Mononuclear cell (primary cell): ENCODE data around the gene SUN5. TPM values are rescaled to one million over a fixed set of nuclear protein-coding genes. Genes with fewer than 3 reads are reported as not detected.

Experiments
- H3K27me3 ChIP-seq: 2 replicates; pipeline ENCODE4 v1.6.0; 2011; ENCODE audit warnings: low read length, control low read depth; ENCODE audit not compliant: insufficient read depth
- H3K4me1 ChIP-seq: 2 replicates; pipeline ENCODE4 v1.5.1; 2011; ENCODE audit warnings: mild to moderate bottlenecking, low read length, control low read depth; ENCODE audit not compliant: insufficient read depth
- H3K4me3 ChIP-seq: 2 replicates; pipeline ENCODE4 v1.5.1; 2011; ENCODE audit warnings: mild to moderate bottlenecking, low read length, moderate library complexity
- H3K9me3 ChIP-seq: 2 replicates; pipeline ENCODE4 v1.5.1; 2011; ENCODE audit warnings: low read depth, mild to moderate bottlenecking, control low read depth, low read length
- total RNA-seq: library from RNA; depleted of rRNA; stranded (reverse); fragments of >200 nt; gene quantifications from one replicate; pipeline ENCODE4 v1.2.3, GENCODE V29; 2012

SUN5 gene
- total RNA-seq, 1 donor, result not detected

DNA sequence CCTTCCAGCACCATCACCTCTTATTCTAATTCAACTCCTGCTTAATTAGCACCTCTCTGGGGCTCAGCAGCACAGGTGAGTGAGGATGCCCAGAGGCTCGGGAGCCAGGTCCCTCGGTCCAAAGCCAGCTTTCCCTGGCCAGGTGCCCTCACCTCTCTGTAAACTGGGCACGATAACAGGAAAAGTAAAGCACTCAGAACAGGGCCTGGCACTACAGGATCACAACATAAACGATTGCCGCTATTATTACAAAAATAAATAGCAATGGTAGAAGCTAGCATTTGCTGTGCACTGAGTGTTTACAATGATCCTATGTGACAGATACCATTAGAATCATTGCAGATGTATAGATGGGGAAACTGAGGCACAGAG, 5.9 kb upstream of the SUN5 start:
- no peaks in the 10 kb centered on the region for H3K9me3 ChIP-seq
- H3K27me3 ChIP-seq, result no peaks in the 10 kb centered on the region
- no peaks in the 10 kb centered on the region for H3K4me1 ChIP-seq
- no peak overlapping the region for H3K4me3 ChIP-seq

DNA sequence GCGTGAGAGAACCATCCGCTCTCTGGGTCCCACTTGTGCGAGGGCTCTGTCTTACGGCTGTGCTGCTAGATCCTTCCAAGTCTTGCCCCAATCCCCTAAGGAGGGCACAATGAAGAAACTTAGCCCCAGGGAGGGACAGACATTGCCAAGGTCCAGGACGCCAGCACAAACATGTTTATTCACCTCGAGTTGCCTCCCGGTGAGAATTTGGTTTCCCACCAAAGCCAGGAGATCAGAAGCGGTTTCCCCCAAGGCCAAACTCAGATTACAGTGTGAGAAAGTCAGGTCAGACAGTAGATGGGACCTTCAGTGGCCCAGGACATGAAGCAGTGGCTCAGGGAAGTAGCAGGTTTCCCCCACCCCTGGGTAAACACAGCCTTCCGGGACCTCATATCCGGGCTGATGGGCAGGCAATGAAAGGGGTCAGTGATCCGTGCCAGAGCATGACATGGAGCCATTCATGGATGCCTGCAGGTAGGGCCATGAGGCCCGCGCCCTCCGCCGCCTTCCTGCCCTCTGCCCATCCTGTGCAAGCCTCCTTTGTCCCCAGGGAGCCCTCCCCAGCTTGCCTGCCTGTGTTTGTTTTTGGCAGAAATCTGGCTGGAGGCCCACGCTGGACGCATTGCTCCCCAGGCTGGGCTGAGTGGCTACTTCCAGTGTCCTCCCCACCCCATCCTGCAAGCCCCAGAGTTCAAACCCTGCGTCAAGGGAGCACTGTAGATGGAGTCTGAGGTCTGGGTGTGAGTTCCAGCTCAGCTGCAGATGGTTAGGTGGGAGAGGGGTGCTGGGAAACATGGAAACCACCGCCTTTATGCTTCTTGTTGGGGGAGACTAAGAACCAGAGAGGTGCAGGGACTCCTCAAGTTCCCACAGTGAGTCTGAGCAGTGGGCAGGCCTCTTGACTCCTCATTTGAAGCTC, 5.2 kb upstream of the SUN5 start:
- Histone ChIP-seq H3K27me3 (no peaks in the 10 kb centered on the region), H3K4me3 (no peak overlapping the region), H3K9me3 (no peaks in the 10 kb centered on the region), H3K4me1 (no peaks in the 10 kb centered on the region)

DNA sequence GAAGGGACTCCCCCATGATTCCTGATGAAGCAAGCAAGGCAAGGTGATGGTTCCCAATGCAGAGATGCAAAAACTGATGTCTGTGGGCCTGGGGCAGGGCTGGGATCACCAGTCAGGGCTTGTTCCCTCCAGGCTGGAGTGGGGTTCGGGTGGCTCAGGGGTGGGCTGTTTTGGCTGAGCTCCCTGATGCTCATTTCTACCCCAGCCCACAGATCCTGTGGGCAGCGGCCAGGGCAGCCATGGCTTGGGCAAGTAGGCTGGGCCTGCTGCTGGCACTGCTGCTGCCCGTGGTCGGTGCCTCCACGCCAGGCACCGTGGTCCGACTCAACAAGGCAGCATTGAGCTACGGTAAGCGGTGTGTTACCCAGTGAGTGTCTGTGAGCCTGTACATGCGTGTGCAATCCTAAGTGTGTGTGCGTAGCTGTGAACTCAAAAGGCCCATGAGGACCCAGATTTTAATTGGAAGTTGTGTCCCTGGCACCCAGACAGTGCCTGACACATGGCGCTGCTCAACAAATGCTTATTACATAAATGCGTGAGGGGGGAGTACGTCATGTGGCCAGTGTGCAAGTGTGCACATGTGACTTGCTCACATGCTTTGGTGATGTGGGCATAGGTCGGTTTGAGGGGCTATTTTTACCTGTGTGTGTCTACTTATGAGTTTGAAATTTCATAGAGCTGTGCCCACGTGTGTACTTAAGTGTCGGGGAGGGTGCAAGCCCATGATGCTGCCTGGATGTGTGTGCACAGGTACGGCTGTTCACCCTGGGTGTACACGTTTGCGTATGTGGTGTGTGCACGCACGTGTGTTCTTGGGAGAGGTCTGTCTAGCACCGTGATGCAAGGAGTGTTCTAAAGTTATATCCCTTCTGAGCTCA, 4.3 kb upstream of the SUN5 start:
- Histone ChIP-seq H3K4me3 (no peak overlapping the region), H3K9me3 (no peaks in the 10 kb centered on the region), H3K27me3 (no peaks in the 10 kb centered on the region), H3K4me1 (no peaks in the 10 kb centered on the region)

DNA sequence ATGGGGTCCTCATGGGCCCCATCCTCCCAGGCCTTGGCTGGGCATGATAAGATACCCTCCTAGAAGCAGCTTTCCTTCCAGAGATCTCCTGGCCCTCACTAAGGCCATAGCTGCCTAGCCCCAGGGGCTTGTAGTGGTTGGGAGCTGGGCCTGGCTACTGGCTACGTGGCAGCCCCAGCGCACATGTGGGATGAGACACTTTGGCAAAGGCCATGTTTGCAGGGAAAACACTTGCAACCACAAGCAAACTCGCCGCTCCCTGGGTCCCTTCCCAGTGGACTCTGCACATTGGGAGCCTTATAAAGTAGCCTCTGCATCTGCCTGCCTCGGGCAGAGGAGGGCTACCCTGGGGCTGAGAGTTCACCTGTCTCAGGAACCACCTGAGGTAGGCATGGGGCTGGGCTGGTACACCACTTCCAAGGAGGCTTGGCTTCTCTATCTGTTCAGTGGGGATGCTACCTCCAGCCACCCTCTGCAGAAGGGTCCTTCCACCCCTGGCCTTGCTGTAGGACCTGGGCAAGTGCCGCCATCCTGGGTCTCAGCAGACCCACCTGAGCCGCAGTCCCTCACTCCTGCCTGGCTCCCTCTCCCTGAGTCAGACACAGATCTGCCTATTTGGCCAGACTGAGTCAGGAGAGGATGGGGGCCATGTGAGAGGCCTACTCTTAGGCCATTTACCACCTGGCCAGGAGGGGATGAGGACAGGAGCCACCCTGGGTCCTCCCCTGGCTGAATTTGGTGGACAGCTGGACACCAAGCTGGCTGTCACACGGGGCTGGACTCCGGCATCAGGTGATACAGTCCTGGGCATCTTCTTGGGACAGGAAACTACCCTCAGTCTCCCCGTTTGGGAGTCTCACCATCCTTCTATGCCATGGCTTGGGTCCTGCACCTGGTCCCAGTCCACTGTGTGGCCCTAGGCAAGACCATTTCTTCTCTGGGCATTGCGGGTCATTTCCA, 3.4 kb upstream of the SUN5 start, which contains the start of gene BPIFB2:
Gene BPIFB2 (plus strand): TSS at position 329 of the 960 bp plus-strand sequence. CDS start 871 bp downstream, outside the sequence.
- Histone ChIP-seq H3K27me3 (no peaks in the 10 kb centered on the region), H3K4me1 (no peaks in the 10 kb centered on the region), H3K4me3 (no peak within 1 kb of the TSS), H3K9me3 (no peaks in the 10 kb centered on the region)

DNA sequence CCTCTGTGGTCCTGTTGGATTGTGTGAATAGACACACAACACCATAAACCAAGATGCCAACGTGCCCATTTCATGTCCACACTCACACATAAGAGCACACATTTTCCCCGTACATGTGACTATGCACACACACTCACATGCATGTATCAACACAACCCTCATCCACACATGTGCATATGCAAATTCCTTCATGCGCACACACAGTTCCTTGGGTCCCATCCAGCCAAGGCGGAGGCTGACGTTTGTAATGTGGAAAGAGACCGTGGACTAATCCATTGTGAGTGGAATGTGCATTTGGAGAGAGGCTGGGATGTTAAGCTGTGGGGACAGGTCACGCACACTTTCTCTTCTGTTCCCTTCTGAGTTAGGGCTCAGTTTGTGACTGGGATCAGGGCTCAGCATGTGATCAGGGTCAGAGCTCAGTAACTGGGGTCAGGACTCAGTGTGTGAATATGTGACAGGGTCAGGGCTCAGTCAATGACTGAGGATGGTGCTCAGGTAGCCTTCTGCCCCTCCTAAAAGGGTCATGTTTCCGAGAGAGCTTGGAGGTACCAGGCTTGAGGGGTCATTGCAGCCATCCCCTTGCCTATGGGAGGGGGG, 2.6 kb upstream of the SUN5 start:
- no peaks in the 10 kb centered on the region for H3K9me3 ChIP-seq
- no peaks in the 10 kb centered on the region for H3K4me1 ChIP-seq
- no peak overlapping the region for H3K4me3 ChIP-seq
- no peaks in the 10 kb centered on the region for H3K27me3 ChIP-seq

DNA sequence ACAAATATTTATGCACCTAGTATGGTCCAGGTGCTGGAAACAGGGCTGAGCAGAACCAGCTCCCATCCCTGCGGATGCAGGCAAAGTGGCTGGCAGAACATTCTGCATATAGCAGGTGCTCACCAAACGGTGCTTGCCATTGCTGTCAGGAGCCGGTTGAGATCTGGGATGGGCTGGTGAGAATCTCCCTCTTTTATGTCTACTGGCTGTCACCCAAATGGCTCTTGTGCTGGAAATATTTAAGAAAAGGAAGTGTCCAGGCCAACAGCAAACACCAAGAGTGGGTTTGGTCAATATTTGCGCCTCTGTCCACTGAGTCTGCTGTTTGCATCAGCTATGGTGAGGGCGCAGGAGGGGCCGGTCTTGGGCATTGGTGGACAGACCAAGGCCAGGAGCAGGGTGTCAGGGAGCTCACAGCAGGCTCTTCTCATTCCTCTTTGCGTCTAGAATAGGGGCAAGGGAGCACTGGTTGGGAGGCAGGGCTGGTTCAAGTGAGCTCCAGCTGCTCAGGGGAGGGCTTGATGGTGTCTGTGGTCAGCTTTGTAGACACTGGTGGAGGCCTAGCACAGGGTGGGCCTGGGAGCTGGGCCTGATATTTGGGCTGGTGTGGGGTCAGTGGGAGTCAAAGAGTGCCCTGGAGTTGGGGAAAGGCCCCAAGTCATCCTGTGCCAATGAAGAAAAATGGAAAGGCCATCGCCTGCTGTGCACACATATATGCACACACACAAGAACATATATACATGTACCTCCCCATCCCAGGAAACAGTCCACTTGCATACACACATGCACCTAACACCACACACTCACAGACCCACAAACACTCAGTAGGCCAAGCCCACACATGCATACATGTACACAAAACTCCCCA, 1.9 kb upstream of the SUN5 start:
- Histone ChIP-seq H3K9me3 (no peaks in the 10 kb centered on the region), H3K4me1 (no peaks in the 10 kb centered on the region), H3K4me3 (no peak overlapping the region), H3K27me3 (no peaks in the 10 kb centered on the region)

DNA sequence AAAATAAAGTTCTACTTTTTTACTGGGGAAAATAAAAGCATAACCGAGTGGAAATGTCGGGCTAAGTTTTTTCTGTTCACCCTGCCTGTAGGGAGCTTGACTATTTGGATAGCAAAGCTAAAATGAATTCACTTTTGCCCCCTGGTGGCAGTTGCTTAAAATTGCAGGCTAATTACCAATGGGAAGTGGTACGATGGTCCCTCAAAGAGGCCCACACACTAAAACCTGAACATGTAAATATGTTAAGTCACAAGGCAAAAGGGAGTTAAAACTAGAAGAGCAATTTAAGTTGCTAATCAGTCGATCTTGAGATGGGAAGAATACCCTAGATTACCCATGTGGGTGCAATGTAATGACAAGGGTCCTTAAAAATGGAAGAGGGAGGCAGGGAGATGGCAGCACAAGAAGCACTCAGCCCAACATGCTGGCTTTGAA, 916 bp upstream of the SUN5 start:
- Histone ChIP-seq H3K27me3 (no peaks in the 10 kb centered on the region), H3K4me1 (no peaks in the 10 kb centered on the region), H3K9me3 (no peaks in the 10 kb centered on the region), H3K4me3 (no peak overlapping the region)

DNA sequence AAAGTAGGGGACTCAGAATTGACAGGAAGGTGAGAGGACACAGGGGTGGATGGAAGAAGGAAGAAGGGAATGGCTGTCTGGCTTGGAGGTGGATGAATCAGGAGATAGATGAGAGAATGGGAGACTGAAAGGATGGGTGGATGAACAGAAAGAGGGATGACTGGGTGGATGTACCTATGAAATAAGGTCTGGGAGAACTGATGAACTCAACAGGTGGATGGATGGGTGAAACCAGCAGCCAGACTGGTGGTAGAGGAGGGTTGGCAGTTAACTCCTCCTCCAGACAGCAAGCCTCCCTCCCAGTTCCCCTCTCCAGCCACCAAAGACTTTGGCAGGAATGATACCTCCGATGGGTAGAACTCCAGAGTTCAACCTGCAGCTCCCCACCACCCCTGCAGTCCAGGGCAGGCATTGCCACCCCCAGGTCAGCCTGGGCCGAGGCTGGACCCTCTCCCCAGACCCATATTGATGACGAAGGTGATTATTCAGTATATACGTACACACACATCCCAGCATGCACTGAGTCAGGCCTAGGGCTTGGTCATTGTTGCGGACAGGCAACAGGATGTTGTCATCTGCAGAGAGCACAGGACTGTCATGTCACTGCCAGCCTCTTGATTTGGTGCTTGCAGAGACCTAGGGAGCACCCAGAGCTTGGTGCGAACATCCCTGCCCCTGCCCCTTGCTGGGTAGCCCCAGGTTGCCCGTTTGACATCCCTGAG, 2.0 kb downstream of the SUN5 start:
- Histone ChIP-seq H3K9me3 (no peaks in the 10 kb centered on the region), H3K4me3 (no peak overlapping the region), H3K27me3 (no peaks in the 10 kb centered on the region), H3K4me1 (no peaks in the 10 kb centered on the region)

DNA sequence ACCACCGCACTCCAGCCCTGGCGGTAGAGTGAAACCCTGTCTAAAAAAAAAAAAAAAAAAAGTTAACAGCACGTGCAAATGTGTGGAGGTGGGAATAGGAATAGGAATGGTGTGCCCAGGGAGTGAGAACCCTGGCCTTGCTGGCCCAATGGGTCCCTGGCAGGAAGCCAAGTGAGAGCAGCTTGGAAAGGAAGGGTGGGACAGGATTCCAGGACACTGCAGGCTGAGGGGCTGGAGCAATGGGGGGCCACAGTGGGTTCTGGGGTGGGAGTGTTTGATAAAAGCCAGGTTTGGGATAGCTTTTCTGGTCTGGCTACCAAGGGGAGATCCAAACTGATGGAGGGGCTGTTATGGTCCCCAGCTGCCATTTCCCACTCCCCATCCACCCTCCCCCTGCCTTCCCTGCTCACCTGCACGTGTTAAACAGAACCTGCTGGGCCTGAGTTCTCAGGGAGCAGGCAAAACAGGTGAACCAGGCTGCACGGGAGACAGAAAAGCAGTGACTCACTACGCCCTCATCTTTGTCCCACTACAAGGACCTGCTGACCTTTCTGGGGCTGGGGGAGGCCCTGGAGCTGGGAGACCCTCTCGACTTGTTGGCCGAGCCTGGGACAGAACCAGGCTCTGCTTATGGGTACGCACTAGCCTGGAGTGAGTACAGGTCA, 3.3 kb downstream of the SUN5 start:
- Histone ChIP-seq H3K4me3 (no peak overlapping the region), H3K4me1 (no peaks in the 10 kb centered on the region), H3K27me3 (no peaks in the 10 kb centered on the region), H3K9me3 (no peaks in the 10 kb centered on the region)

DNA sequence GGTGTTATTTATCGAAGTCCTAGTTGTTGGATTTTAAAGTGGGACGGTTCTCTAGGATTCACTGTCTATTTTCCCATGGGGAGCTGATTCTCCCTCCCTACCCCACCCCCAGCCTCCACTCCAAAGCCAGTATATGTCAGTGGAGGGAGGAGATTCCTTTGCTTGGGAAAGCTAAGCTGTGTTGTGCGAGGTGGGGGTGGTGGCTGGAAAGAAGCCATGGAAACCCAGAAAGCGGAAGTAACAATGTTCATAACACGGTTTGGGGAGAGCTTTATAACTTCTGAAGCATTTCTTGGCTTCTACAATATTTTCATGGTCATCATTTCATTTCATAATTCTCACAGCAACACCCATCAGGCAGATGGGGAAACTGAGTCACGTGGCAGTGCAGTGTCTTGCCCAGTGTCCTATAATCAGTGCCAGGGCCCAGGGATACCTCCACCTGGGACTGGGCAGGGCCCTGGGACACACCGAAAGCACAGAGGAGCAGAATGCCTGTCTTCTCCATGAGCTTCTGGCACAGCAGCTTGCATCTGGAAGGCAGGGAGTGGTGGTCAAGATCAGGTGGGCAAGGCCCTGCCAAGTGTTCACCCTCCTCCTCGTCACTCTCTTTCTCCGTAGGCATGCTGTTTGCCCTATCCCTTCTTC, 4.5 kb downstream of the SUN5 start:
- H3K4me1 ChIP-seq, result no peaks in the 10 kb centered on the region
- H3K9me3 ChIP-seq, result no peaks in the 10 kb centered on the region
- H3K27me3 ChIP-seq, result no peaks in the 10 kb centered on the region
- no peak overlapping the region for H3K4me3 ChIP-seq

DNA sequence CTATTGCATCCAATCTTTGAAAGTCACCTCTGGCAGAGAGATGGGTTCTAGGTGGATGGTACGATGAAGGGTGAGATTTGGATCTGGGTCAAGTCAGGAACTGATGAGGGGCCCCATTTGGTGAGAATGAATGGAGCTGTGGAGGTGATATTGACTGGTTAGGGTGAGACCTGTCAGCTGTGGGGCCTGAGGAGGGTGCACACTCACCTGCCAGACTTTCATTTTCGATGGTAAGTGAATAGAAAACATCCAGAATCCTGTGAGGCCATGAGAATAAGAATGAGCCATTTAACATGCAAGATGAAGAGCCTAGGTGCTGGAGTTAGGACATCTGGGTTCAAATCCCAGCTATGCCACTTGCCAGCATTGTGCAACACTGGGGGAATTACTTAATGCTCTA, 6.8 kb downstream of the SUN5 start:
- Histone ChIP-seq H3K4me3 (no peak overlapping the region), H3K27me3 (no peaks in the 10 kb centered on the region), H3K9me3 (no peaks in the 10 kb centered on the region), H3K4me1 (no peaks in the 10 kb centered on the region)

DNA sequence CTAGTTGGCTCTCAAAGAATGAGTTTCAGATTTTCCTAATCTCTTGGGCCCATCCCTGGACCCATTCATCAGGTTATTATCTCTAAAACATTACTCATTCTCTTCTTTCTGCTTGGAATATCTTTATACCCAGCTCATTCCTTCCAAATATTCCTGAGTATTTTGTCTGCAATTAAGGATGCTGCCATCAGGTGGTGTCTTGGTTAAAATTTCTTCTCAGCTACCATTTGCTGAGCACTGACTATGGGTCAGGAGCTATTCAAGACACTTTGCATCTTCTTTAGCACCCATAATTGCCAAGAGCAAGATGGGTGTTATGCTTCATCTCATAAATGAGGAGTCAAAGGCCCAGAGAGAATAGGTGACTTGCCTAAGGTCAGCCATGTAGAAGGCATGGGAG, 8.4 kb downstream of the SUN5 start:
- Histone ChIP-seq H3K9me3 (no peaks in the 10 kb centered on the region), H3K4me1 (peaks cover 2% of the 10 kb centered on the region), H3K4me3 (no peak overlapping the region), H3K27me3 (no peaks in the 10 kb centered on the region)
